Measurements from ENCODE around the gene CCDC88A.

GRCh38 chr2:55361465-55362189, 58.0 kb downstream of the CCDC88A start:
- no peak for TF ChIP-seq EZH2 (IDR thresholded peaks at IDR 0.05; ENCODE audit: insufficient read depth, poor library complexity, severe bottlenecking)
- TF ChIP-seq EZH2phosphoT487 (IDR thresholded peaks at IDR 0.05; ENCODE audit: insufficient read depth, low read depth): no peak
